ENCODE measurements around the gene SYT10. TPM values are rescaled to one million over a fixed set of nuclear protein-coding genes. Genes with fewer than 3 reads are reported as not detected.

Gene SYT10
- total RNA-seq, 1 experiment from 2014 or later, result 1.7 TPM

GRCh38 chr12:33486058-33486457 lies 46.4 kb upstream of the SYT10 start:
- H3K27ac Mint-ChIP-seq, result no peak overlapping the region
- ChIA-PET POLR2A (interaction anchor here (0.7 kb wide), 1 partner anchor 16 kb away, joined by 4 read pairs; no protein-coding TSS in a partner anchor), CTCF (no interaction called here)
- TF ChIP-seq NFYB (CRISPR knock-in tag; conservative IDR thresholded peaks at IDR 0.05; ENCODE audit: low read depth) (no peak), GTF2I (CRISPR knock-in tag; conservative IDR thresholded peaks at IDR 0.05) (no peak)
- no peak overlapping the region for H3K4me3 Mint-ChIP-seq
- H3K27me3 Mint-ChIP-seq (ENCODE audit: low read depth), result no peaks in the 10 kb centered on the region
- ATAC-seq (no peak), DNase-seq (ENCODE audit: low spot score) (no peak)
- H3K36me3 Mint-ChIP-seq, result no peaks in the 10 kb centered on the region
- H3K4me1 Mint-ChIP-seq, result peaks cover 9% of the 10 kb centered on the region
- peaks cover 11% of the 10 kb centered on the region for H3K9me3 Mint-ChIP-seq

- TF ChIP-seq E2F5 (CRISPR knock-in tag; IDR thresholded peaks at IDR 0.05) (no peak), ZNF416 (CRISPR knock-in tag; IDR thresholded peaks at IDR 0.05) (no peak)
- Mint-ChIP-seq H3K4me1 (peaks cover 9% of the 10 kb centered on the region), H3K27me3 (ENCODE audit: low read depth) (no peaks in the 10 kb centered on the region), H3K9me3 (no peaks in the 10 kb centered on the region), H3K36me3 (no peaks in the 10 kb centered on the region), H3K4me3 (no peak overlapping the region), H3K27ac (no peak overlapping the region)
- ChIA-PET POLR2A (no interaction called here), CTCF (no interaction called here)
- ATAC-seq (no peak), DNase-seq (ENCODE audit: low spot score) (no peak)
Observed at GRCh38 chr12:33484161-33484560, 44.5 kb upstream of the SYT10 start.

- DNase-seq (ENCODE audit: low spot score) (no peak), ATAC-seq (no peak)
- H3K9me3 Mint-ChIP-seq, result no peaks in the 10 kb centered on the region
- ChIA-PET POLR2A (no interaction called here), CTCF (no interaction called here)
- no peaks in the 10 kb centered on the region for H3K4me1 Mint-ChIP-seq
- H3K4me3 Mint-ChIP-seq, result no peak overlapping the region
- H3K36me3 Mint-ChIP-seq, result no peaks in the 10 kb centered on the region
- H3K27me3 Mint-ChIP-seq (ENCODE audit: low read depth), result no peaks in the 10 kb centered on the region
- TF ChIP-seq FOXP1 (CRISPR knock-in tag; IDR thresholded peaks at IDR 0.05; ENCODE audit: borderline replicate concordance) (no peak), ATF3 (CRISPR knock-in tag; conservative IDR thresholded peaks at IDR 0.05) (no peak), ATF1 (CRISPR knock-in tag; IDR thresholded peaks at IDR 0.05) (no peak), FOXP4 (CRISPR knock-in tag; IDR thresholded peaks at IDR 0.05) (no peak), NFATC4 (CRISPR knock-in tag; IDR thresholded peaks at IDR 0.05) (no peak), CTCF (IDR thresholded peaks at IDR 0.05) (no peak), PREB (CRISPR knock-in tag; IDR thresholded peaks at IDR 0.05; ENCODE audit: borderline replicate concordance) (no peak), MLX (CRISPR knock-in tag; IDR thresholded peaks at IDR 0.05) (no peak), ESRRA (CRISPR knock-in tag; IDR thresholded peaks at IDR 0.05; ENCODE audit: borderline replicate concordance) (no peak), GABPB1 (CRISPR knock-in tag; IDR thresholded peaks at IDR 0.05) (no peak), MYBL2 (CRISPR knock-in tag; IDR thresholded peaks at IDR 0.05) (no peak), ZBTB21 (CRISPR knock-in tag; IDR thresholded peaks at IDR 0.05; ENCODE audit: borderline replicate concordance) (no peak), ZNF219 (CRISPR knock-in tag; IDR thresholded peaks at IDR 0.05; ENCODE audit: borderline replicate concordance) (no peak), USF1 (CRISPR knock-in tag; IDR thresholded peaks at IDR 0.05) (no peak)
- no peak overlapping the region for H3K27ac Mint-ChIP-seq
Observed at GRCh38 chr12:33480366-33480765, 40.7 kb upstream of the SYT10 start.
